GM19351 (cell line): Measurements from ENCODE around the gene CADM2.

Source experiments
- ATAC-seq: cut with Tn5 transposase; IDR thresholded peaks from one replicate; pipeline ENCODE4 v1.9.1; 2021; ENCODE audit warnings: mild to moderate bottlenecking, moderate library complexity; ENCODE audit not compliant: unreplicated experiment

The CADM2 gene

DNA sequence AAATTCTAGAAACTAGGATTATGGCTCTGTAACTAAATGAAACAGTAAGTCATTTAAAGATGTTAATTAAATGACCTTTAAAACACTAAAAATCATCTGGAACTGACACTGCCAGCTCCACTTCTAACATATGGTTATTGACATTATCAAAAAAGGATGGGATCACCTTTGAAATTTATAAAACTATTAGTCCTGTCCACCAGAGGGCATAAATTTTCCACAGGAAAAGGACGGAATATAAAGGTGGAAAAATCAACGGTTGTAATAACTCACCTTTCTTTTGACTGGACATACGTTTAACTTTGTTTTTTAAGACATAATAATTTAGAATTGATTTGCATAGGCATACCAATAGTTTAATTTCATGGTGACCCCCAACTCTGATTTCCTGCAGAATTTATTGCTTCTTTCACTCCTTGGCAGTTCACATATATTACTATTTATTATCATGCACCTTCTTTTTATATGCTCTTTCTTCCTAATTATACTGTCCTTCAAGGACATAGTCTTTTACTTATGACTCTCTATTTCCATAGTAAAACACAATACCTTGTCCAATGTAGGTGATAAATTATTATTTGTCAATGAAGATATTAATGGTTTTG is 345.7 kb downstream of the CADM2 start:
- no peak for ATAC-seq

DNA sequence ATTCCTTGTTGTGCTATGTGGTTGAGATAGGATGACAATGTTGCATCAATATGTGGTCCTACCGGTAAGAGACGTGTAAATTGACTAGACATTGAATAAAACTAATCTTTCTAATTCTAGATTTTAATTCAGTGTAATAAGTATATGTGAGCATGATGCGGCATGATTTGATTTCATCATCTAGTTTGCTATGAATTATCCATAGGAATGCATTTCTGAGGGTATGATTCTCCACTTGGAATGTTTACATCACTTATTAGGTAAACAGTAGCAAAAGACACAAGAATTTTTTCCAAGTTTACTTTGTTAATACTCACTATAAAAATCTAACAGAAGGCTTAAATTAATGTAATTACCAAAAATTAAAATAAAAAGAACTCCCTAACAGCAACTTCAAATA is 353.5 kb downstream of the CADM2 start:
- ATAC-seq: no peak

DNA sequence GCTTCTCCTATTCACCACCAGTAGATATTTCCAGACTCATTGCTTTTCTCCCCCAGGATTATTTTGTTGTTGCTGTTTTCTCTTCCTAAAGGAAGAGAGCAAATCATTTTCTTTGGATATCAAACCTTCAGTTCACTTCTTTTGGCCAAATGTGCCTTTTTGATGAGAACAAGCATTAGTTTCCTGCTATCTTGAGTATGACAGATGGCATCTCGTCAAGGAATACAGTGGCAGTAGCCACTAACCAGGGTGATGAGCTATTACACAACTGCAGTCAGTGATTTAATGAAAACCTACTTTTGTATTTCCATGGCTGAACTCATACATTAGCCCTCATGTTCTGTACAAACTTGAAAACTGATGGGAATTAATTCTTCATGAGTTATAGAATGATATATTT is 354.6 kb downstream of the CADM2 start:
- ATAC-seq: no peak

DNA sequence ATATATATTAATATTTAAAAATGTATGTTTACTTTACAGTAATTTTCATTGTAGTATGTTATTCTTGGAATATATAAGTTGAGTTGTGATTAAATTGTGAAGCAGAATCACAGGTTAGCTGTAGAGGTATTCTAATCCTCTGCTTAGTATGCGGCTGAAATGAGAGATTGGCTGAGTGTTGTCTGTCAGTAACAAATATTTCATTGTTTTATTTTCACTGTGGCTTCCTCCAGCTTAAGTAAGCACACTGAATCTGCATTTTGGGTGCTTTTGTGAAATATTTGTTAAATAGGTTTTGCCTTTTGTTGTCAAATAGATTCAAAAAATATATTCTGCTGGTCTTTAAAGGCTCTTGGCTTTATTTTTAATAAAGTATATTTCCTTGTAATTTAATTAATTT is 357.5 kb downstream of the CADM2 start:
- ATAC-seq: no peak

DNA sequence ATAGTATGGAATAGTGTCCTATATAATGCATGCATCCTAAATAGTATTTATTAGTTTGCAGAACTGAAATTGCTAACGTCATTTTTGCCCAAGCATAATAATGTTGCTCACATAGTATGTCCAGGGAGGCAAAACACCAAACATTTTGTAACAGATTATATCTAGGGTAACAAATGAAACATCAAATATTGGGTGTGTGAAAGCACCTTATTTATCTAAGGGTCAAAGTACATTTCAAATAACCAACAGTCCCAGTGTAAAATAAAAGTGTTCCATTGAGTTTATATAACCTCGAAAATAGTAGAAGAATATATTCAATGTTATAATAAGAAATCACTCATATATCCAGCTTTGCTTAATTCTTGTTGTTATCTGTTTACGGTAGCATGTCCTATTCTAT is 363.1 kb downstream of the CADM2 start:
- ATAC-seq: no peak

DNA sequence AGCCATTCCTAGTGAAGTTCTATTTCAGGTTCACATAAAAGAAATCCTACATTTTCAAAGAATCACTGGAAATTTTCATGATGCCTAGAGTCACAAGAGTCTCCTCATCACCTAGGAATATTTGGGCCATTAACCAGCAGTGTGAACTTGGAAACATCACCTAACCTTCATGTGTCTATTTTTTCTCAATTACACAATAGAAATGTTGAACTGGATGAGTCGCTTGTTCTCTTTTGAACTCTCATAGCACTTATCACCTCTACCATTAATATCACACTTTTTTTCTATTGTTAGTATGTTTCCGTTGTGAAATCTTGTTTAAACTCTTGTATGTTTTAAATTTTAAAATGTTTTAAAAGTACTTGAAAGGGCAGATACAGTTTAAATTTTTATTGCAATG is 371.3 kb downstream of the CADM2 start:
- no peak for ATAC-seq

DNA sequence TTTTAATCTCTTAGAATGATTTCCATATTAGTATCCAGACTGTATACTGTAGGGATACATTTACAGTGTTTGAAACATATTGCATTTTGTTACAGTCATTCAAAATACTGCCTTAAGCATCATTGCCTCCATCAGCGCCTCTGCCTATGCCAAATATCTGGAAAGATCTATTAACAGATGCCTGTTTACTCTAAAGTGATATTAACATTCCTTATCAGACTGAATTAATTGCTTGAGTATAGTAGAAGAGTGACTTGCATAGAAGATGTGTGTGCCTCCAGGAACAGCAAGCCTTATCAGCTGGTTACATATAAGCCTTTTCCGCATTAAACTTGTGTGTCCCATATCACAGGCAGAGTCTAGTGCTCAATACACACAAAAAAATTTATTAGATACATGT is 379.1 kb downstream of the CADM2 start:
- ATAC-seq: no peak

DNA sequence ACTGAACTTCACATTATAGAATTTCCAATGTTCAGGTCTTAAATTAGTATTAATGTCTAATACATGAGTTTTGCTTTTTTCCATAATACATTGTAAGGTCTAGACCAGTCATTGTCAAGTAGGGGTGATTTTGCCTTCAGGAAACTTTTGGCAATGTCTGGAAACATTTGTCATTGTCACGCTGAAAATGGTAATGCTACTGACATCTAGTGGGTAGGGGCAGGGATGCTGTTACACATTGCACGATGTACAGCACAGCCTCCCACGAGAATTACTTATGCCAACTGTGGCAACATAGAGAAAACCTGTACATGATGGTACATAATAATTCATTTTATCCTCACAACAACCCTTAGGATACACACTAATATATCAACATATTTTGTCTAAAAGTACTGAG is 384.1 kb downstream of the CADM2 start:
- ATAC-seq: no peak

DNA sequence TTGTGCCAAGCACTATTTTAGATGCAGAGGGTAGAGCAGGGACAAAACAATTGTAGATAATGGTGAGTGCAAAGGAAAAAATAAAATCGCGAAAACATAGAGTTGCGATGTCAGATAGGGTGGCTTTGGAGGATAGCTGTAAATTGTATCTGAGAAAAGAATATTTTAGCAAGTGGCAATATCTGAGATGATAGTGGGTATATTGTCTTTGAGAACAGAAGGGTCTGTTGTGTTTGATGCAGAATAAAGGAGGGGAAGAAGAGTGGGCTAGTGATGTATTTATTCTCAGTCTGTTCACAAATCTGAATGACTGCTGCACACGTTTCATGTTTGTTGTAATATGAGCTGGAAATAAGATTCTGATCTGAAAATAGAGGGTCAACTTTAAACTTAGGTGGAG is 396.8 kb downstream of the CADM2 start:
- no peak for ATAC-seq

DNA sequence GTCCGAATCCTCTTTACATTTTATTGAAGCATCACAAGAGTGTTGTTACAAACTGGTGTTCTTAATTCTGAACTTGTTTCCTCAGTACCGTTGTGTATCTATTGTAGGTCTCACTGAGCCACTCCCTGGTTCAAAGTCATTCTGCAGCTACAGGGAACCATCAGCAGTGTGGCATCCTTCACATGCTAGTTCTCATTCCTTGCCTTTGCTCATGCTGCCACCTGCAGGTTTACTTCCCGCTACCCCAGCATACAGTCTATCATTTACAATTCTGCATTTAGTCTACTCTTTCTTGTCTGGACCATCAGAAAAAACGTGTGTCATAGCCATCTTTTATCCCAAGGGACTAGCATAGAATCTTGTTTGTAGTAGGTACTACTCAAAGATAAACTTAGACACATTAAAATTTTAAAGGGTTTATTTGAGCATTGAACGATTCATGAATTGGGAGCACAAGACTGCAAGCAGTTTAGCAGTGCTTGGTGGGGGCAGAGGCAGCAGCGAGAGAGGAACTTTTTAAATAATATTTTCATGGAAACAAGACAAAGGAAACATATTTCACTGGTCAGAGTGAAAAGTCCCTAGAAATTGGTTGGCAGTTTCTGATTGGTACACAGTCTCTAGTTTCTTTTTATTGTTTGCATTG is 402.1 kb downstream of the CADM2 start:
- ATAC-seq: peak; percentile 65

DNA sequence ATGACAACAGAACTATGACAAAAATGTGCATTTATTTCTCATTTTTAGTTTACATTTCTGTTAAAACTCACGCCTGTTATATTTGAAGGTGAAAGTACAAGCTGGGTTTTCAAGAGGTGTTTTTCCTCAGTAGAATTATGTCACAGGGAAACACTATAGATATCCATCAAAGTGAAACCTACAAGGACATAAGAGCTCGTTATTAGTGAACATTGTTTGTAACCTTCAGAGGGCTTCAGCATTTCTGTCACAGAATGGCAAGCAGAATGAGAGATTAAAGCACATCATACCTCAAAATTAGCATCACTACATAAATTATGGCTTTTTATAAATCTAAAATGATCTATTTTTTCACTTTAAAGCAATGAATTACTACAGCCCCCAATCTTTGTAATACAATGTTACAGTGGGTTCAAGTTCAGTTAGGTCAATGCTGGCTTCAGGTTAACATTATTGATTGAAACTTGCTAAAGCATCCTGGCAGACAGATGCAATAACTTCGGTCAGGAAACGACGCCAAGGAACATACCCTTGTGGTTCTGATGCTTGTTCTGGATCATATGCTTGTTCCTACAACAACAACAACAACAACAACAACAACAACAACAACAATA is 405.6 kb downstream of the CADM2 start:
- ATAC-seq: no peak

DNA sequence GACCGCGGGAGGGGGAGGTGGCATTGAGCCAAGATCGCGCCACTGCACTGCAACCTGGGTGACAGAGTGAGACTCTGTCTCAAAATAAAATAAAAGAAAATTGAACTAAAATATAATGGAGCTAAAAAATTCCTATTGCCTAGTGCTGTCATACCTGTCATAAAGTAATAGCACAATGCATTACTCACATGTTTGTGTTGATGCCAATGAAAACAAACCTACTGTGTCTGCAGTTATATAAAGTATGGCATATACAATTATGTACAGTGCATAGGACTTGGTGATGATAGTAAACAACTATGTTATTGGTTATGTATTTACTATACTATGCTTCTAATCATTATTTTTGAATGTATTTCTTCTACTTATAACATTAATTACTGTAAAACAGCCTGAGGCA is 411.6 kb downstream of the CADM2 start:
- no peak for ATAC-seq

DNA sequence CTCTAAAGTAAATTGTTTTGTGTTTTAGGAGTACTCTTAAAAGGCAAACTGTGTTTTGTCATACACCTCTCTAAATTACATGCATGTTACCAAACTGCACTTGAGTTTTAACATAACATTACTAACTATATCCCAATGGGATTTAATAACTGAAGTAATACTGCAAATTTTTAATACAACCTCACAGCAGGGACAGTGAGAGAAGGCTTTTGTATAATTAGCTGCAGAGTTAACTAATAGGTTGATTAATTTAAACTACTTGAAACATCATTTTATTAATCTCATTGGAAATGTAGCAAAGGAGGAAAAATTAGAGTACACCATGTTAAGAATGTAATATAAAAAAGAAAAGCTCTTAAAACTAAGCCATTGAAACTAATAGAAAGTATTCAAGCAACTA is 417.3 kb downstream of the CADM2 start:
- no peak for ATAC-seq

DNA sequence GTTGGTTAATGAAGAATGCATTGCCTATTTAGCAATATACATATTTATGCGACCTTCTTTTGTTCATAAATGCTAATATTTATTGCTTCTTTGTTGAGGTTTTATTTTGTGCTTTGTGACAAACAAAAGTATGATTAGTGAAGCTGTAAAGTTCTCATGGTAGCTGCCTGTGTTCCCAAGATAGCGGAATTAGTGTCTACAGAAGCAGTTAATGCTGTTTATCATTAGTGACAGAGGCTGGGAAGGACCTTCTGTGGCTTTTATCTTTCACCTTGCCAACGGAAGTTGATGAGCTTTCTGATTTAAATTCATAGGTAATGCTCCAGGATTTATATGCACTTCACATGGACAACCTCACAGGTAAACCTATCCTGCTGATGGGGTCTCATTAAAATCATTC is 418.3 kb downstream of the CADM2 start:
- ATAC-seq: no peak

DNA sequence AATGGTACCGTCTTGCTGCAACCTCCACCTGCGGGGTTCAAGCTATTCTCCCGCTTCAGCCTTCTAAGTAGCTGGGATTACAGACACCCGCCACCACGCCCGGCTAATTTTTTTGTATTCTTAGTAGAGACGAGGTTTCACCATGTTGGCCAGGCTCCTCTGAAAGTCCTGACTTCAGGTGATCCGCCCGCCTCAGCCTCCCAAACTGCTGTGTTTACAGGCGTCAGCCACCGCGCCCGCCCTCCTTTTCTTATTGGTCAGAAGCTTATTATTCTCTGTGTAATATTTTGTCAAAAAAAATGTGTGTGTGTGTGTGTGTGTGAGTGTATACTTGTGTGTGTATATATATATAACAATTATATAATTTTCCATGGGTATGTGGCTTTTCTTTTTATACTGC is 425.6 kb downstream of the CADM2 start:
- no peak for ATAC-seq

DNA sequence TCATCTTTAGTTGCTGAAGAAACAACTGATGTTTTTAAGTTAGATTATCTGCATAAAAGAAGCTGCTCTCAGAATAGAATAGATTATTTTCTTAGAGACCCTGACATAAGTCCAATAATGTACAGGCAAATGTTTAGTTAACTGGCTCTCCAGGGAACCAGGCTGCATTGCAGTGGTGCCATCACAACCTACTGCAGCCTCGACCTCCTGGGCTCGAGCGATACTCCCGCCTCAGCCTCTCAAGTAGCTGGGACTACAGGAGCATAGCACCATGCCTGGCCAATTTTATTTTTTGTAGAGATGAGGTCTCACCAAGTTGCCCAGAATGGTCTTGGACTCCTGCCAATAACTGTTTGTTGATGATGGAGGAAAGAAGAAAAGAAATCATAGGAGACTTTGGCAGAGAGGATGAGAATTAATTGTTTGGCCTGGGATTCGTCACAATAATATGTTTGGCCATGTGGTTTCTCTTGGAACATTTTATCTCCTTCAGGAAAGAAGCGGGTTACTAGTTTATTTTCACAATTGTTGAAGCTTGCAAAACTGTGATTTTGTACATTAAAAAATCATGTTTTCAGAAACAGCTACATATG is 429.2 kb downstream of the CADM2 start:
- ATAC-seq: no peak

DNA sequence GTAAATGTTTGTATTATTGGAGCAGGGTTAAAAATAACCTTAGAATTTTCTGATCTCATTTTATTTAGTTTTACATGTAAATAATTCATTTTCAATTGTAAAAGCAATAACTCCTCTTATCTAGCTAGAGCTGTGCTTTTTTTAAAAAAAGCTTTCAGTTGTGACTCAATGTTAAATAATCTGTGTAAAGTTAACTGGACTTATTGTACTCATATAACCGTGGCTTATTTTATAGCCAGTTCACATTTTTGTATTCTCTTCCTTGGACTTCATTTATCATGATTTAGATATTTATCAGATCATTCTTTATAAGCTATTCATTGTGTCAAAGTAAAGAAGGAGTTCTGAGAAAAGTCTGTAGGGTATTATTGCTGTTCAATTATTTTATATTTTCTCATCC is 435.6 kb downstream of the CADM2 start:
- ATAC-seq: no peak

DNA sequence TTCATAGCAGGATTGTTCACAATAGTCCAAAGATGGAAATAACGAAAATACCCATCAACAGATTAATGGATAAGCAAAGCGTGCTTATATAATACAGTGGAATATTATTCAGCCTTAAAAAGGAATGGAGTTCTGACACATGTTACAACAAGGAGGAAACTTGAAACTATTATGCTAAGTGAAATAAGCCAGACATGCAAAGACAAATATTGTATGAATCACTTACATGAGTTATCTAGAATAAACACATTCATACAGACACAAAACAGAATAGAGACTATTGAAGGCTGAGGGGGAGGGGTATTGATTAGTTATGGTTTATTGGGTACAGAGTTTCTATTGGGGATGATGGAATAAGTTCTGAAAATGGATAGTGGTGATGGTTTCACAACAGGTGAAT is 438.6 kb downstream of the CADM2 start:
- ATAC-seq: no peak

DNA sequence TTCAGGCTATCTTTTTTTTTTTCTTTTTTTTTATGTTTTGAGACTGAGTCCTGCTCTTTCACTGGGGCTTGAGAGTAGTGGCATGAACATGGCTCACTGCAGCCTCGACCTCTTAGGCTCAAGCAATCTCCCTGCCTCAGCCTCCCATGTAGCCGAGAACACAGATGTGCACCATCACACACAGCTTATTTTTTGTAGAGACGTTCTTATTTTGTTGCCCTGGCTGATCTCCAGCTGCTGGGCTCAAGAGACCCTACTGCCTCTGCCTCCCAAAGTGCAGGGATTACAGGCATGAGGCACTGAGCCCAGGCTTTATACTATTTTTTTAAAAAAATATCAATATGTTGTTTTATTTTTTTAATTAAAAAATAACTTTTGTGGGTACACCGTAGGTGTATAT is 467.3 kb downstream of the CADM2 start:
- ATAC-seq: no peak

DNA sequence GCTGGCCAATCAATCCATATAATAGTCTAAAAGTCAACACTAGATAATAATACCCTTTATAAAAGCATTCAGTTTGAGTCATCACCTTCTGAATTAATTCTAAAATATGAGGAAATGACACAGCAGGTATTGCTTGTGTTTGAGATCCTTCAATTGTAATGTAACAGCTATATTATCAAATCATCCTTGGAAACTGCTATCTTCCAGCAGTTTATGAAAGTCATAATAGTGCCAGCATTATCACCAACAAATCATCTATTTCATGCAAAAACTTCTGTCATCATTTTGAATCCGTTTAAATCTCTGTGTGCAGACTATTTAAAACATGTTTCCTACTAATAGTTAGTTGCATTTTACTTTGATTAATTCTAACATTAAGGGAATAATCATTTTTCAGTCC is 468.7 kb downstream of the CADM2 start:
- no peak for ATAC-seq

DNA sequence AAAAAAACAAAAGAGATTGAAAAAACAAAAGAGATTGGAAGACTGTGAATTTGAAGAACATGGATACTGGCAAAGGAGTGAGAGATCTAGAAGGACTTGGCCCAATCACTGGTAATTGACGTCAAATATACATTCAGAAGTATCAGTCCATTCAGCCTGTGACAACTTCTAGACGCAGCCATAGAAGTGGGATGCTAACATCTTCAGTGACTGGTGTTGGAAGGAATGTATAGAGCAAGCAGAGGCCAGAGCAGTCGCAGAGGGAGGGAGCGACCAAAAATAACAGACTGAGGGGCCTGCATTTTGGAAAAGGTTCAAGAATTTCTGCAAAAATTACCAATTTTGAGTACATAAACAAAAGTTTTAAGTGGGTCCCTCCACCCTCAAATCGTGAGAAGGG is 473.3 kb downstream of the CADM2 start:
- no peak for ATAC-seq

DNA sequence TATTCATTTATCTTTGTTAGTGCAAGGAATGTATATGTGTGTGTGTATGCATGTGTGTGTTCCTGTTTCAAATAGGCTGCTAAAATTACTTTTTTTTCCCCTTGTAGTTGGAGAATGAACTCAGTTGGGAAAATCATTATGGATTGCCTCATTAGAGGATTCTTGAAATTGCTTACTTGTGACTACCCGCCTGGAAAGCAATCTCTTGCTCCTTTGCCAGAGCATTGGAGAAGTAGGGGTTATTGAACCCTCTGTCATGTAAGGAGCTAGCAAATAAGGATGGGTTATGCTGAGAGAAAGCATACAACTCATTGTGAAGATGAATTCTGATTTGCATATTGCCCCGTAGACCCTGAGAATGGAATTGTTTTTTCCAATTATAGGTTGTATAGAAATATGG is 474.5 kb downstream of the CADM2 start:
- ATAC-seq: no peak
